Panc1 (cell line): ENCODE data around the gene FAAP24. TPM values are rescaled to one million over a fixed set of nuclear protein-coding genes. Genes with fewer than 3 reads are reported as not detected.
"Not testable (repeated sequence)": the region's sequence is repeated elsewhere in the genome, so short reads cannot be mapped to it uniquely, and the experiment has no call there.

Source experiments
- ATAC-seq: fragments of 200-7000 bp; cut with Tn5 transposase; 2 replicates; pipeline ENCODE4 v1.9.1; 2020; ENCODE audit warnings: mild to moderate bottlenecking, moderate library complexity
- BruUV-seq: library from RNA; stranded (reverse); fragments of 400-500 nt; replicated peaks from 2 replicates; lab custom pipeline; 2021; lab: Mats Ljungman, UMichigan
- CTCF ChIA-PET: fragments of 300-600 bp; sonication (Branson Sonifier 250); formaldehyde crosslinking; loops from one replicate; lab custom pipeline; 2022; ENCODE audit warnings: antibody characterized with exemption; lab: Charles Lee
- POLR2A ChIA-PET: fragments of 300-600 bp; sonication (Branson Sonifier 250); formaldehyde crosslinking; loops from one replicate; lab custom pipeline; 2022; ENCODE audit warnings: antibody characterized with exemption; lab: Charles Lee
- DNase-seq: peaks from one replicate; pipeline ENCODE4 v3.0.0-alpha.2; 2010; ENCODE audit warnings: low read depth, low spot score
- H3K27ac ChIP-seq: 2 replicates; pipeline ENCODE4 v1.5.1; 2011; ENCODE audit warnings: mild to moderate bottlenecking, low read length, inconsistent platforms
- H3K27me3 ChIP-seq: fragments of 200-500 bp; sonication (Bioruptor generic); 2 replicates; pipeline ENCODE4 v1.6.0; 2014; ENCODE audit warnings: low read length, inconsistent platforms; ENCODE audit not compliant: control insufficient read depth, insufficient read depth
- H3K36me3 ChIP-seq: fragments of 200-500 bp; sonication (Bioruptor generic); 2 replicates; pipeline ENCODE4 v1.5.1; 2014; ENCODE audit warnings: inconsistent platforms, mild to moderate bottlenecking, low read length, moderate library complexity; ENCODE audit not compliant: control insufficient read depth, insufficient read depth
- H3K4me1 ChIP-seq: 2 replicates; pipeline ENCODE4 v1.5.1; 2011; ENCODE audit warnings: inconsistent platforms, mild to moderate bottlenecking, low read length, moderate library complexity; ENCODE audit not compliant: control insufficient read depth, insufficient read depth
- H3K4me3 ChIP-seq, 2 experiments: 2 replicates each; pipeline ENCODE4 v1.5.1; 2011 to 2012; ENCODE audit warnings: low read depth in 2 of 2, low read length in 2 of 2, mild to moderate bottlenecking in 2 of 2, inconsistent platforms in 1 of 2, moderate library complexity in 1 of 2
- H3K9me3 ChIP-seq: fragments of 200-500 bp; sonication (Bioruptor generic); 2 replicates; pipeline ENCODE4 v1.5.1; 2014; ENCODE audit warnings: low read depth, mild to moderate bottlenecking, inconsistent platforms, low read length, moderate library complexity; ENCODE audit not compliant: control insufficient read depth, insufficient read depth
- CTCF ChIP-seq: fragments of 450-650 bp; IDR thresholded peaks from 2 replicates; pipeline ENCODE4 v1.5.1; 2017; ENCODE audit warnings: mild to moderate bottlenecking
- POLR2AphosphoS5 ChIP-seq: IDR thresholded peaks from 2 replicates; pipeline ENCODE4 v1.6.1; 2012; ENCODE audit warnings: mild to moderate bottlenecking, low read depth, low read length, moderate library complexity
- SIN3A ChIP-seq: IDR thresholded peaks from 2 replicates; pipeline ENCODE4 v1.6.1; 2012; ENCODE audit warnings: low read depth, mild to moderate bottlenecking, low read length, moderate library complexity, borderline replicate concordance; ENCODE audit not compliant: insufficient read depth
- TCF7L2 ChIP-seq: IDR thresholded peaks from 2 replicates; pipeline ENCODE4 v1.6.1; 2011; ENCODE audit warnings: mild to moderate bottlenecking, low read depth, low read length, inconsistent platforms
- in situ Hi-C: cut with HindIII; loops from 2 replicates; pipeline ENCODE4 v1.10.0; 2016; ENCODE audit warnings: low sequenced_read_pairs, low pct_unique_long_range_greater_than_20kb
- intact Hi-C: fragments of 100-400 bp; cut with micrococcal nuclease; formaldehyde crosslinking; loops from one replicate; pipeline ENCODE4 v1.10.0; 2022; ENCODE audit not compliant: unreplicated experiment
- total RNA-seq: library from RNA; stranded (reverse); gene quantifications from one replicate; pipeline ENCODE4 v1.2.1, GENCODE V29; 2021; ENCODE audit not compliant: unreplicated experiment
- TF ChIP-seq, protein P1 (sequence below), 2 experiments: IDR thresholded peaks; 2 replicates each; pipeline ENCODE4 v1.6.1; 2011 to 2012; ENCODE audit warnings: low read depth in 2 of 2, control low read depth in 1 of 2, low read length in 1 of 2, mild to moderate bottlenecking in 1 of 2, moderate library complexity in 1 of 2; ENCODE audit not compliant: insufficient read depth in 1 of 2

The FAAP24 gene
- total RNA-seq, 1 experiment from 2014 or later = 16.0 TPM

GRCh38 chr19:33022472-33023116 is 50.6 kb downstream of the FAAP24 start:
- Histone ChIP-seq H3K27me3 (no peaks in the 10 kb centered on the region), H3K9me3 (no peaks in the 10 kb centered on the region), H3K4me3 (no peak overlapping the region), H3K36me3 (peaks cover 13% of the 10 kb centered on the region), H3K27ac (no peak overlapping the region; the same call in 1 of the 2 replicates), H3K4me1 (no peaks in the 10 kb centered on the region)
- ChIA-PET CTCF (interaction anchor here (0.5 kb wide), 1 partner anchor 20 kb away, joined by 4 read pairs; no protein-coding TSS in a partner anchor), POLR2A (no interaction called here)
- no TSS peak for BruUV-seq
- no peak for TF ChIP-seq POLR2AphosphoS5
- TF ChIP-seq TCF7L2 = no peak
- no peak for TF ChIP-seq SIN3A
- TF ChIP-seq CTCF = no peak
- TF ChIP-seq, protein P1, sequence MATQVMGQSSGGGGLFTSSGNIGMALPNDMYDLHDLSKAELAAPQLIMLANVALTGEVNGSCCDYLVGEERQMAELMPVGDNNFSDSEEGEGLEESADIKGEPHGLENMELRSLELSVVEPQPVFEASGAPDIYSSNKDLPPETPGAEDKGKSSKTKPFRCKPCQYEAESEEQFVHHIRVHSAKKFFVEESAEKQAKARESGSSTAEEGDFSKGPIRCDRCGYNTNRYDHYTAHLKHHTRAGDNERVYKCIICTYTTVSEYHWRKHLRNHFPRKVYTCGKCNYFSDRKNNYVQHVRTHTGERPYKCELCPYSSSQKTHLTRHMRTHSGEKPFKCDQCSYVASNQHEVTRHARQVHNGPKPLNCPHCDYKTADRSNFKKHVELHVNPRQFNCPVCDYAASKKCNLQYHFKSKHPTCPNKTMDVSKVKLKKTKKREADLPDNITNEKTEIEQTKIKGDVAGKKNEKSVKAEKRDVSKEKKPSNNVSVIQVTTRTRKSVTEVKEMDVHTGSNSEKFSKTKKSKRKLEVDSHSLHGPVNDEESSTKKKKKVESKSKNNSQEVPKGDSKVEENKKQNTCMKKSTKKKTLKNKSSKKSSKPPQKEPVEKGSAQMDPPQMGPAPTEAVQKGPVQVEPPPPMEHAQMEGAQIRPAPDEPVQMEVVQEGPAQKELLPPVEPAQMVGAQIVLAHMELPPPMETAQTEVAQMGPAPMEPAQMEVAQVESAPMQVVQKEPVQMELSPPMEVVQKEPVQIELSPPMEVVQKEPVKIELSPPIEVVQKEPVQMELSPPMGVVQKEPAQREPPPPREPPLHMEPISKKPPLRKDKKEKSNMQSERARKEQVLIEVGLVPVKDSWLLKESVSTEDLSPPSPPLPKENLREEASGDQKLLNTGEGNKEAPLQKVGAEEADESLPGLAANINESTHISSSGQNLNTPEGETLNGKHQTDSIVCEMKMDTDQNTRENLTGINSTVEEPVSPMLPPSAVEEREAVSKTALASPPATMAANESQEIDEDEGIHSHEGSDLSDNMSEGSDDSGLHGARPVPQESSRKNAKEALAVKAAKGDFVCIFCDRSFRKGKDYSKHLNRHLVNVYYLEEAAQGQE (IDR thresholded peaks at IDR 0.05; ENCODE audit: insufficient read depth in 1 of 2, low read depth in 2 of 2, low read length in 1 of 2) = no peak
- ATAC-seq (peak; percentile 7; the same call in 1 of the 2 replicates), DNase-seq (no peak)
- intact Hi-C loops (no loop called here), in situ Hi-C loops (no loop called here)

- CTCF ChIA-PET = no interaction called here
- TF ChIP-seq, protein P1 (IDR thresholded peaks at IDR 0.05; ENCODE audit: insufficient read depth in 1 of 2, low read depth in 2 of 2, low read length in 1 of 2) = no peak
- TF ChIP-seq SIN3A = no peak
- TF ChIP-seq TCF7L2 = no peak
- no peak for TF ChIP-seq POLR2AphosphoS5
- TF ChIP-seq CTCF = no peak
- H3K4me3 ChIP-seq = no peak overlapping the region
- DNase-seq = no peak
- H3K36me3 ChIP-seq = peaks cover 13% of the 10 kb centered on the region
- in situ Hi-C loops (no loop called here), intact Hi-C loops (no loop called here)
- no peak overlapping the region for H3K27ac ChIP-seq
- POLR2A ChIA-PET = no interaction called here
- BruUV-seq = no TSS peak
- H3K27me3 ChIP-seq = no peaks in the 10 kb centered on the region
- H3K9me3 ChIP-seq = no peaks in the 10 kb centered on the region
- peak; percentile 28; the same call in 1 of the 2 replicates for ATAC-seq
- H3K4me1 ChIP-seq = no peaks in the 10 kb centered on the region
These were observed 52.4 kb downstream of the FAAP24 start for GRCh38 chr19:33024398-33024797.

- H3K27me3 ChIP-seq, H3K4me3 ChIP-seq, DNase-seq, ATAC-seq, in situ Hi-C loops, H3K4me1 ChIP-seq, CTCF ChIA-PET, H3K9me3 ChIP-seq, H3K27ac ChIP-seq, intact Hi-C loops: not testable (repeated sequence)
- BruUV-seq = TSS peak; percentile 61
- H3K36me3 ChIP-seq = peaks cover 13% of the 10 kb centered on the region
- POLR2A ChIA-PET = interaction anchor here (0.7 kb wide), 1 partner anchor 16 kb away, joined by 3 read pairs; no protein-coding TSS in a partner anchor
These were observed 53.6 kb downstream of the FAAP24 start for GRCh38 chr19:33025468-33026238.
